ENCODE results near the gene SAMSN1. TPM values are rescaled to one million over a fixed set of nuclear protein-coding genes. Genes with fewer than 3 reads are reported as not detected.
A peak's percentile ranks its signal among the peaks of the same experiment; 100 is the strongest.

Gene SAMSN1
- total RNA-seq, 3 donors from 2014 or later, result 3.2 to 11.1 (median 6.5) TPM

- no peak for TF ChIP-seq CTCF (IDR thresholded peaks at IDR 0.05)
- Histone ChIP-seq H3K4me1 (ENCODE audit: low read depth) (no peaks in the 10 kb centered on the region), H3K9me3 (no peaks in the 10 kb centered on the region), H3K4me3 (no peak overlapping the region), H3K36me3 (ENCODE audit: low read depth) (no peaks in the 10 kb centered on the region)
- intact Hi-C loops (cut with DNase I, micrococcal nuclease), result no loop called here
- no peak for ATAC-seq
- DNase-seq, result no peak
Measured at GRCh38 chr21:14543983-14544382, 2.1 kb downstream of the SAMSN1 start.

GRCh38 chr21:14542638-14543037, 3.5 kb downstream of the SAMSN1 start:
- intact Hi-C loops (cut with DNase I, micrococcal nuclease), result no loop called here
- Histone ChIP-seq H3K4me3 (no peak overlapping the region), H3K4me1 (ENCODE audit: low read depth) (no peaks in the 10 kb centered on the region), H3K36me3 (ENCODE audit: low read depth) (no peaks in the 10 kb centered on the region), H3K9me3 (no peaks in the 10 kb centered on the region)
- DNase-seq (no peak), ATAC-seq (peak; percentile 34)
- no peak for TF ChIP-seq CTCF (IDR thresholded peaks at IDR 0.05)

- Histone ChIP-seq H3K36me3 (ENCODE audit: low read depth) (no peaks in the 10 kb centered on the region), H3K4me3 (no peak overlapping the region), H3K9me3 (no peaks in the 10 kb centered on the region), H3K4me1 (ENCODE audit: low read depth) (no peaks in the 10 kb centered on the region)
- TF ChIP-seq CTCF (IDR thresholded peaks at IDR 0.05), result no peak
- ATAC-seq, result peak; percentile 60
- peak in 1 of 3 donors; percentile 40 for DNase-seq
- intact Hi-C loops (cut with DNase I, micrococcal nuclease), result no loop called here
Measured at GRCh38 chr21:14541841-14542490, 4.1 kb downstream of the SAMSN1 start.

- H3K36me3 ChIP-seq (ENCODE audit: low read depth), result no peaks in the 10 kb centered on the region
- H3K4me3 ChIP-seq, result no peak overlapping the region
- no peaks in the 10 kb centered on the region for H3K4me1 ChIP-seq (ENCODE audit: low read depth)
- no peaks in the 10 kb centered on the region for H3K9me3 ChIP-seq
- ATAC-seq (no peak), DNase-seq (no peak)
- intact Hi-C loops (cut with DNase I, micrococcal nuclease), result no loop called here
- no peak for TF ChIP-seq CTCF (IDR thresholded peaks at IDR 0.05)
Measured at GRCh38 chr21:14538483-14538882, 7.6 kb downstream of the SAMSN1 start.

GRCh38 chr21:14536929-14537328, 9.2 kb downstream of the SAMSN1 start:
- H3K36me3 ChIP-seq (ENCODE audit: low read depth), result no peaks in the 10 kb centered on the region
- no peak overlapping the region for H3K4me3 ChIP-seq
- TF ChIP-seq CTCF (IDR thresholded peaks at IDR 0.05), result no peak
- no peaks in the 10 kb centered on the region for H3K4me1 ChIP-seq (ENCODE audit: low read depth)
- H3K9me3 ChIP-seq, result no peaks in the 10 kb centered on the region
- intact Hi-C loops (cut with DNase I, micrococcal nuclease), result no loop called here
- ATAC-seq (no peak), DNase-seq (no peak)

GRCh38 chr21:14535702-14536101, 10.4 kb downstream of the SAMSN1 start:
- Histone ChIP-seq H3K4me1 (ENCODE audit: low read depth) (no peaks in the 10 kb centered on the region), H3K36me3 (ENCODE audit: low read depth) (no peaks in the 10 kb centered on the region), H3K4me3 (no peak overlapping the region), H3K9me3 (no peaks in the 10 kb centered on the region)
- DNase-seq, result no peak
- intact Hi-C loops (cut with DNase I, micrococcal nuclease), result no loop called here
- no peak for ATAC-seq
- TF ChIP-seq CTCF (IDR thresholded peaks at IDR 0.05), result no peak
